ENCODE measurements around the gene KIR2DL3. TPM values are rescaled to one million over a fixed set of nuclear protein-coding genes. Genes with fewer than 3 reads are reported as not detected.
"Not testable (repeated sequence)": the region's sequence is repeated elsewhere in the genome, so short reads cannot be mapped to it uniquely, and the experiment has no call there.

KIR2DL3 gene
- total RNA-seq, 1 experiment from 2014 or later: not detected

GRCh38 chr19:54709212-54709948 is 28.9 kb upstream of the KIR2DL3 start:
- Histone ChIP-seq H4K5ac (ENCODE audit: insufficient read length, low read depth, low read length) (no peak overlapping the region), H3K9me3 (ENCODE audit: control insufficient read depth, low read depth, low read length) (peaks cover 66% of the 10 kb centered on the region), H2BK12ac (ENCODE audit: insufficient read length, low read depth, low read length) (no peak overlapping the region), H3K27me3 (ENCODE audit: insufficient read depth, low read length) (no peaks in the 10 kb centered on the region), H3K23me2 (ENCODE audit: insufficient read length, low read depth, low read length, poor library complexity, severe bottlenecking) (no peaks in the 10 kb centered on the region), H2BK20ac (ENCODE audit: low read depth, low read length, poor library complexity, severe bottlenecking) (no peak overlapping the region), H3K79me1 (ENCODE audit: insufficient read depth, low read depth, low read length, poor library complexity, severe bottlenecking) (no peaks in the 10 kb centered on the region), H3K4ac (ENCODE audit: low read depth, low read length) (no peak overlapping the region), H3K79me2 (ENCODE audit: insufficient read depth, low read length) (no peaks in the 10 kb centered on the region), H3K14ac (ENCODE audit: insufficient read depth, low read length) (no peak overlapping the region), H2BK5ac (ENCODE audit: insufficient read length, low read length) (no peak overlapping the region), H3K18ac (ENCODE audit: insufficient read length, low read depth, low read length) (no peak overlapping the region), H3K9ac (ENCODE audit: extremely low read depth, insufficient read length, low read length) (no peak overlapping the region), H3K27ac (ENCODE audit: insufficient read length, low read depth, low read length) (no peak overlapping the region), H3K56ac (ENCODE audit: insufficient read length, low read depth, low read length) (no peak overlapping the region), H2AFZ (ENCODE audit: low read length) (no peak overlapping the region), H3T11ph (ENCODE audit: low read length) (no peak overlapping the region), H3K4me2 (ENCODE audit: insufficient read depth, insufficient read length, low read length) (no peak overlapping the region), H2BK120ac (ENCODE audit: low read depth, low read length, poor library complexity, severe bottlenecking) (no peak overlapping the region), H3K23ac (ENCODE audit: insufficient read length, low read depth, low read length) (no peak overlapping the region), H4K20me1 (ENCODE audit: control insufficient read depth, insufficient read depth, insufficient read length) (no peaks in the 10 kb centered on the region), H4K91ac (ENCODE audit: insufficient read length, low read depth, low read length) (no peak overlapping the region), H4K8ac (replicated peaks; ENCODE audit: insufficient read length, low read depth, low read length) (no peak overlapping the region), H2BK15ac (ENCODE audit: low read depth, low read length) (no peak overlapping the region), H3K4me1 (ENCODE audit: insufficient read depth, low read length) (no peaks in the 10 kb centered on the region), H2AK5ac (ENCODE audit: insufficient read length, low read length) (no peak overlapping the region)
- H3K9me3 Mint-ChIP-seq: peaks cover 81% of the 10 kb centered on the region in 2 experiments
- H3K4me3 Mint-ChIP-seq: no peak overlapping the region
- no peak overlapping the region for H3K27ac Mint-ChIP-seq
- no peaks in the 10 kb centered on the region for H3K4me1 Mint-ChIP-seq
- DNase-seq: no peak
- TF ChIP-seq CTCF (conservative IDR thresholded peaks at IDR 0.05): no peak
- H3K27me3 Mint-ChIP-seq (ENCODE audit: low read depth): peaks cover 6% of the 10 kb centered on the region
- WGBS (ENCODE audit: extremely low coverage, insufficient read length, low lambda C conversion rate): no CpG with 5 or more reads among the region's 18 CpGs
- H3K36me3 Mint-ChIP-seq (ENCODE audit: insufficient read depth in 1 of 3, low read depth in 3 of 3): peaks cover 5 to 31% (median 11%) of the 10 kb centered on the region in 3 experiments; a peak in 5 of 7 replicates

GRCh38 chr19:54709956-54710355 is 28.4 kb upstream of the KIR2DL3 start:
- not testable (repeated sequence) for H4K20me1 ChIP-seq (ENCODE audit: control insufficient read depth, insufficient read depth, insufficient read length); H3K27me3 Mint-ChIP-seq (ENCODE audit: low read depth); H3K4me3 Mint-ChIP-seq; H2BK12ac ChIP-seq (ENCODE audit: insufficient read length, low read depth, low read length); H3K4me2 ChIP-seq (ENCODE audit: insufficient read depth, insufficient read length, low read length); H3K4me1 Mint-ChIP-seq; H3K14ac ChIP-seq (ENCODE audit: insufficient read depth, low read length); H3K27ac ChIP-seq (ENCODE audit: insufficient read length, low read depth, low read length); H3K4me1 ChIP-seq (ENCODE audit: insufficient read depth, low read length); H2BK5ac ChIP-seq (ENCODE audit: insufficient read length, low read length); H3K79me2 ChIP-seq (ENCODE audit: insufficient read depth, low read length); H3K23ac ChIP-seq (ENCODE audit: insufficient read length, low read depth, low read length); H3T11ph ChIP-seq (ENCODE audit: low read length); H3K56ac ChIP-seq (ENCODE audit: insufficient read length, low read depth, low read length); H2AFZ ChIP-seq (ENCODE audit: low read length); DNase-seq; H3K4ac ChIP-seq (ENCODE audit: low read depth, low read length); H2AK5ac ChIP-seq (ENCODE audit: insufficient read length, low read length); H4K91ac ChIP-seq (ENCODE audit: insufficient read length, low read depth, low read length); H3K9ac ChIP-seq (ENCODE audit: extremely low read depth, insufficient read length, low read length); H4K5ac ChIP-seq (ENCODE audit: insufficient read length, low read depth, low read length); H3K23me2 ChIP-seq (ENCODE audit: insufficient read length, low read depth, low read length, poor library complexity, severe bottlenecking); H3K27me3 ChIP-seq (ENCODE audit: insufficient read depth, low read length); H2BK15ac ChIP-seq (ENCODE audit: low read depth, low read length); H2BK120ac ChIP-seq (ENCODE audit: low read depth, low read length, poor library complexity, severe bottlenecking); H2BK20ac ChIP-seq (ENCODE audit: low read depth, low read length, poor library complexity, severe bottlenecking); H3K79me1 ChIP-seq (ENCODE audit: insufficient read depth, low read depth, low read length, poor library complexity, severe bottlenecking); H3K27ac Mint-ChIP-seq; H3K18ac ChIP-seq (ENCODE audit: insufficient read length, low read depth, low read length); H4K8ac ChIP-seq (replicated peaks; ENCODE audit: insufficient read length, low read depth, low read length)
- Mint-ChIP-seq H3K9me3 (peaks cover 80 to 81% of the 10 kb centered on the region in 2 experiments), H3K36me3 (ENCODE audit: insufficient read depth in 1 of 3, low read depth in 3 of 3) (peaks cover 5 to 28% (median 11%) of the 10 kb centered on the region in 3 experiments; a peak in 5 of 7 replicates)
- peaks cover 61% of the 10 kb centered on the region for H3K9me3 ChIP-seq (ENCODE audit: control insufficient read depth, low read depth, low read length)
- no CpG with 5 or more reads among the region's 13 CpGs for WGBS (ENCODE audit: extremely low coverage, insufficient read length, low lambda C conversion rate)

Measured in H9 (cell line).